HG03064 (cell line): Measurements from ENCODE around the gene ANGPTL7.
"Not testable (repeated sequence)": the region's sequence is repeated elsewhere in the genome, so short reads cannot be mapped to it uniquely, and the experiment has no call there.

ENCODE experiments used
- ATAC-seq: cut with Tn5 transposase; IDR thresholded peaks from one replicate; pipeline ENCODE4 v1.9.1; 2021; ENCODE audit warnings: low read depth; ENCODE audit not compliant: unreplicated experiment

The ANGPTL7 gene

GRCh38 chr1:11188858-11189451, at the start of gene ANGPTL7:
Gene ANGPTL7 (plus strand): TSS chr1:11189355. CDS start chr1:11189580, 225 bp downstream.
- ATAC-seq, result no peak

GRCh38 chr1:11142618-11143391, 46.4 kb upstream of the ANGPTL7 start:
- no peak for ATAC-seq

- ATAC-seq, result no peak
Measured at GRCh38 chr1:11143401-11143800, 45.8 kb upstream of the ANGPTL7 start.

GRCh38 chr1:11143907-11144306, 45.2 kb upstream of the ANGPTL7 start:
- ATAC-seq, result no peak

- no peak for ATAC-seq
Measured at GRCh38 chr1:11144570-11145256, 44.4 kb upstream of the ANGPTL7 start.

GRCh38 chr1:11145741-11146140, 43.4 kb upstream of the ANGPTL7 start:
- no peak for ATAC-seq

- no peak for ATAC-seq
Measured at GRCh38 chr1:11147197-11147770, 41.9 kb upstream of the ANGPTL7 start.

DNA sequence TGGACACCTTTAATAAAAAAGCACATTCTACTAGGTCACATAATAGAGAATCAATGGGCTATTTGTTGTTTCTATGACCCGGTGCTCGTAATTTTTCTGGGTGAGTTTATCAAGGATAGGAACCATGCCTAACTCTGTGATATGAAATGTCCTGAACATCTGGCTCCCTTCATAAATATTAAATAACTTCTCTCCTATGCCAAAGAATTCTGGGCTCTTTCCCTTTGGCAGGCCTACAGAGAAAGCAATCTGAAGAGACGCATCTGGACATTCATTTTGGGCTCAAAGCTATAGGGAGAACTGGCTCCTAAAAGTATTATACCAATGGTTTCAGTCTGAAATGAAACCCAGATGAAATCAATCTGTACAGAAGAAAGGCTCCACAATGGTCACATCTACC, 38.8 kb upstream of the ANGPTL7 start:
- ATAC-seq, result no peak

GRCh38 chr1:11151114-11151513, 38.0 kb upstream of the ANGPTL7 start:
- ATAC-seq, result no peak

DNA sequence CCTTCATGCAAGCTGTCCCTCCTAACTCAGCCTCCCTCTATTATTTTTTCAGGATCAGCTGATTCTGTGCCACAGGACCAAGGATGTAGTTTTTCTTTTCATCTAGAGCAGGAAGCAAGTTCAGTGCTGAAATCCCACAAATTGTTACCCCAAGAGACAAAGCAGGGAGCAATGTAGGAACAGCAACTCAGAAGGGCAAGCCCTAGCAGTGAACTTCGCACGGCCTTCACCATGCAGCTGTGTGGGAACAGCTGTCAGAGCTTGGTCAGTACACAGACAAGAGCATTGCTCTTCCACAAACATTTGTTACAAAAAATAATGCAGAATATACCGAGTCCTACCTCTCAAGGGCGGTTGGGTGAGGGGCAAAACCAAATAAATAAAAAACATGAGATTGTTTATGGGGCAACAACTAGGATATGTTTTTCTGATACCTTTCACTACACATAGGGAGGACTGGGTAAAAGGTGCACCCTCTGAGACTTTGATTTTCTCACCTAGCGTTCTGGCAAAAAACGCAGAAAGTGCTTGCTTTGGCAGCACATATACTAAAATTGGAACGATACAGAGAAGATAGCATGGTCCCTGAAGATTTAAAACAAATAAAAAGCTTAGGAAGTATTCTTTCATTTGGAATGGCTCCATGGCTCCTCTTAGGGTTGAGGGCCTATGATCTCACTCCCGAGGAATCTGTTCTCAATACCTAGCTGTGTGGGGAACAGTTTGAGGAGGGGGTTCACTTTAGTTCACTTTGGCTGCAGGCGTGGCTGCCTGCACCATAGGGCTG, 37.1 kb upstream of the ANGPTL7 start:
- no peak for ATAC-seq

GRCh38 chr1:11152755-11153154, 36.4 kb upstream of the ANGPTL7 start:
- no peak for ATAC-seq

GRCh38 chr1:11153184-11153583, 36.0 kb upstream of the ANGPTL7 start:
- no peak for ATAC-seq

DNA sequence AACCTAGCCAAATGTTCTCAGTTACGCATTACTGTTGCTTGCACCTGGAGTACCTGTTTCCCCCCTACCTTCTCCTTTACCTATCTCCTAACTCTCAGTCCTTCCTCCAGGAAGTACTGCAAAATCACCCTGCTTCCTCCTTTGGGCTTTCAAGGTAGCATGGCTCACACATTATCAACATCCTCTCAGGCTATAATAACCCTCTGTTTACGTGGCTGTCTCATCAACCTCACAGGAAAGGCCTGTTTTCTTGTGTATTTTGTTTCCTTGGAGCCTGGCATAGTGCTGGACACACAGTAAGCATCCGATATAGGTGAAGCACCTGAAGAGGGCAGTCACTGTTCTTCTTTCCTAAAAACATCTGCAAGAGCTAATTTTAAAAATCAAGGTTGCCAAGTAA, 32.7 kb upstream of the ANGPTL7 start:
- no peak for ATAC-seq

DNA sequence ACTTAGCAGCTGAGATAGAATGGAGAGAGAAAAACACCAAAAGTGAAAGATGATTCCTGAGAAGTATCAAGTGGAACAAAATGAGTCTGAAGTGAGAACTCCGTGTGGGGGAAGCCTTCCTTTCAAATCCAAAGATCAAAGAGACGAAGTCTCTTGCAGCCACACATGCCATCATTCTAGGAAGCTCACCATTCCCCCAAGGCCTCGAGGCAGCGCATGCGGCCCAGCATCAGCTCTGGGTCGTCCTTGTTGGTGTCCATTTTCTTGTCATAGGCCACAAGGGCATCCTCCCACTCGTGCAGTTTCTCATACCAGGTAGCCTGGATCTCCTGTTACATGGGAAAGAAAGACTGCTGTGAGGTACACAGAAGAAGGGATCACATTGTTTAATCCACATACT, 32.2 kb upstream of the ANGPTL7 start:
- ATAC-seq, result no peak

- no peak for ATAC-seq
Measured at GRCh38 chr1:11157394-11157793, 31.8 kb upstream of the ANGPTL7 start.

- ATAC-seq, result no peak
Measured at GRCh38 chr1:11157867-11158266, 31.3 kb upstream of the ANGPTL7 start.

- no peak for ATAC-seq
Measured at GRCh38 chr1:11158291-11158690, 30.9 kb upstream of the ANGPTL7 start.

DNA sequence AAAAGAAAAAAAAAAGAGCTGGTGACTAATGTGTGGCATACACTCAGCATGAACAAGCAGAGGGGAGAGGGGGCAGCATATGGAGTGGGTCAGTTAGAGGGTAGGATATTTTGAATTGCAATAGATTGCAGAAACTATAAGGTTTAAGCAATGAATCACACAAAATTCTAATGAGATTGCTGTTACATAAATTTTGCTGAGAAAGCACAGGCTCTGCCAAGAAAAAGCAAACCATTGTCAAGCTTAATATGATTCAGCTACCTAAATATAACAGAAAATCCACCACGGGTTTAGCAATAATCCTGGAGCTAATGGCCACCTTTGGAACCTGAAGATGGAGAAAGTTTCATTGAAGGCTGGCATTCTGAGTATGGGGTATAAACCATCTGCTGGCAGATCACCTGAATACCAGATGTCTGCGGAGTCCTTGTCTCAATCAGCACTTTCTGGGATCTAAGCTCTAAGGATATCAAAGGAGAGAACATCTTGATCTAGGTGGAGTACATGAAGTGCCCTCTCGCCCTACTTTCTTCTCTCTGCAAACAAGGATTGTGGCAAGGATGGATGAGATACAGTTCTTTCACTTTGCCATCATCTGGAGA, 30.3 kb upstream of the ANGPTL7 start:
- no peak for ATAC-seq

DNA sequence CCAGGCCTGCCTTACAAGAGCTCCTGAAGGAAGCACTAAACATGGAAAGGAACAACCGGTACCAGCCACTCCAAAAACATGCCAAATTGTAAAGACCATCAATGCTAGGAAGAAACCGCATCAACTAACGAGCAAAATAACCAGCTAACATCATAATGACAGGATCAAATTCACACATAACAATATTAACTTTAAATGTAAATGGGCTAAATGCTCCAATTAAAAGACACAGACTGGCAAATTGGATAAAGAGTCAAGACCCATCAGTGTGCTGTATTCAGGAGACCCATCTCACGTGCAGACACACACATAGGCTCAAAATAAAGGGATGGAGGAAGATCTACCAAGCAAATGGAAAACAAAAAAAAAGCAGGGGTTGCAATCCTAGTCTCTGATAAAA, 26.4 kb upstream of the ANGPTL7 start:
- ATAC-seq, result not testable (repeated sequence)

DNA sequence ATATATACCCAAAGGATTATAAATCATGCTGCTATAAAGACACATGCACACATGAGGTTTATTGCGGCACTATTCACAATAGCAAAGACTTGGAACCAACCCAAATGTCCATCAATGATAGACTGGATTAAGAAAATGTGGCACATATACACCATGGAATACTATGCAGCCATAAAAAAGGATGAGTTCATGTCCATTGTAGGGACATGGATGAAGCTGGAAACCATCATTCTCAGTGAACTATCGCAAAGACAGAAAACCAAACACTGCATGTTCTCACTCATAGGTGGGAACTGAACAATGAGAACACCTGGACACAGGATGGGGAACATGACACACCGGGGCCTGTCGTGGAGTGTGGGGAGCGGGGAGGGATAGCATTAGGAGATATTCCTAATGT, 22.4 kb upstream of the ANGPTL7 start:
- not testable (repeated sequence) for ATAC-seq
